Activated T-helper 1 cell treated with anti-CD3 and anti-CD28 coated beads, Interleukin-12 subunit alpha, Interleukin-12 subunit beta, Interleukin-2, Interleukin-4 antibody, amounts not matched to agents 30 ng/mL and 10 ng/mL and 1 ng/mL, durations not matched to agents 14 hours and 24 hours and 36 hours (primary cell): Measurements from ENCODE around the gene FAM90A26. TPM values are rescaled to one million over a fixed set of nuclear protein-coding genes. Genes with fewer than 3 reads are reported as not detected.
"Not testable (repeated sequence)": the region's sequence is repeated elsewhere in the genome, so short reads cannot be mapped to it uniquely, and the experiment has no call there.

Experiments used
- DNase-seq: peaks from one replicate; pipeline ENCODE4 v3.0.0; 2021; ENCODE audit warnings: low spot score
- H3K27ac Mint-ChIP-seq: one replicate; pipeline ENCODE4 v1.8.0; 2021; ENCODE audit warnings: mild to moderate bottlenecking, mixed read lengths
- H3K27me3 Mint-ChIP-seq: one replicate; pipeline ENCODE4 v1.8.0; 2022; ENCODE audit warnings: mild to moderate bottlenecking, moderate library complexity, mixed read lengths; ENCODE audit not compliant: insufficient read depth
- H3K36me3 Mint-ChIP-seq: one replicate; pipeline ENCODE4 v1.8.0; 2021; ENCODE audit warnings: low read depth, mixed read lengths
- H3K4me1 Mint-ChIP-seq: one replicate; pipeline ENCODE4 v1.8.0; 2021; ENCODE audit warnings: low read depth, mixed read lengths
- H3K4me3 Mint-ChIP-seq: one replicate; pipeline ENCODE4 v1.8.0; 2021; ENCODE audit warnings: mild to moderate bottlenecking, moderate library complexity, mixed read lengths
- H3K9me3 Mint-ChIP-seq: one replicate; pipeline ENCODE4 v1.8.0; 2021; ENCODE audit warnings: mixed read lengths
- intact Hi-C: fragments of 100-400 bp; cut with micrococcal nuclease; formaldehyde crosslinking; loops from one replicate; pipeline ENCODE4 v1.15.1; 2024
- total RNA-seq: library from RNA; stranded (reverse); gene quantifications from 2 replicates; pipeline ENCODE4 v1.2.3, GENCODE V29; 2022

Gene FAM90A26
- total RNA-seq, 1 donor from 2014 or later: not detected

DNA sequence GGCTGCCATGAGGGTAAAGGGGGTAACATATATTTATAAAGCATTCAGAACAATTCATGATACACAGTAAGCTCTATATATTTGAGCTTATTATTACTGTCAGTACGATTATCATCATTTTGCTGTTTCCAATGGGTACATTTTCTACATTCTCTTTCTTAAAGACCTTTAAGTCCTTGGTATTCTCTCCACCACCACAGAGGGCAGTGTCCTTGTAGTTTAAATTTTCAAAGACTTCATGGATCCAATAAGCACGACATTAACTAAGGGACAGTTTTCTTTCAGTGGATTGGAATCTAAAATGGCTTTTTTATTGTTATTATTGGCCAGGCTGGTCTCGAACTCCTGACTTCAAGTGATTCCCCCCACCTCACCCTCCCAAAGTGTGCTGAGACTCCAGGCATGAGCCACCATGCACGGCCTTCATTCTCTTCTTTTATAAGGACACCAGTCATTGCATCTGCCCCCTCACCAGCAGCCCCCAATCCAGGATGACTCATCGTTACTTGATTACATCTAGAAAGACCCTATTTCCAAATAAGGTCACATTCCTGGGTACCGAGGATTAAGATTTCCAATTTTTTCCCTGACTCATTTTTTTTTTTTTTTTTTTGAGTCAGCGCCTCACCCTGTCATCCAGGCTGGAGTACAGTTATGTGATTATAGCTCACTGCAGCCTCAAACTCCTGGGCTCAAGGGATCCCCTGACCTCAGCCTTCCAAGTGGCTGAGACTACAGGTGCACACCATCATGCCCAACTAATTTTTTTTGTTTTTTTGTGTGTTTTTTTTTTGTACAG is 21.4 kb upstream of the FAM90A26 start:
- H3K4me3 Mint-ChIP-seq, H3K9me3 Mint-ChIP-seq, H3K36me3 Mint-ChIP-seq, H3K4me1 Mint-ChIP-seq, H3K27ac Mint-ChIP-seq, DNase-seq, H3K27me3 Mint-ChIP-seq, intact Hi-C loops: not testable (repeated sequence)

DNA sequence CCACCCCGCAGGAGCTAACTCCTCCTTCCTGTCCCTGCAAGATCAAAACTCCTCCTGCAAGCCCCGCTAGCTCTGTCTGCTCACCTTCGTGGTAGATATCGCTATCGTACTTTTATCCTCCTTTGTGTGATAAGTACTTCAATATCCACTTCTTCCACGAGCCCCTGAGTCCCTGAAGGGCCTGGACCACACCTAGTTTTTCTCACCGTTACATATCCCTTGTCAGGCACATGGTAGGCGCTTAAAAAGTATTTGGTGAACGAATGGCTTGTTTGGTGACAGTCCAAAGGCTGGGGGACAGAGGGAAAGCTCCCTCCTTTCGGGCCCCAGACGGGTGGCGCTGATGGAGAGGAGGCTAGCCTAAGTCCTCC is 18.4 kb upstream of the FAM90A26 start:
- peak overlapping the region; percentile 91 for H3K4me3 Mint-ChIP-seq
- H3K27ac Mint-ChIP-seq: peak overlapping the region; percentile 34
- H3K9me3 Mint-ChIP-seq, H3K36me3 Mint-ChIP-seq, H3K27me3 Mint-ChIP-seq, intact Hi-C loops, DNase-seq: not testable (repeated sequence)
- H3K4me1 Mint-ChIP-seq: peaks cover 16% of the 10 kb centered on the region

DNA sequence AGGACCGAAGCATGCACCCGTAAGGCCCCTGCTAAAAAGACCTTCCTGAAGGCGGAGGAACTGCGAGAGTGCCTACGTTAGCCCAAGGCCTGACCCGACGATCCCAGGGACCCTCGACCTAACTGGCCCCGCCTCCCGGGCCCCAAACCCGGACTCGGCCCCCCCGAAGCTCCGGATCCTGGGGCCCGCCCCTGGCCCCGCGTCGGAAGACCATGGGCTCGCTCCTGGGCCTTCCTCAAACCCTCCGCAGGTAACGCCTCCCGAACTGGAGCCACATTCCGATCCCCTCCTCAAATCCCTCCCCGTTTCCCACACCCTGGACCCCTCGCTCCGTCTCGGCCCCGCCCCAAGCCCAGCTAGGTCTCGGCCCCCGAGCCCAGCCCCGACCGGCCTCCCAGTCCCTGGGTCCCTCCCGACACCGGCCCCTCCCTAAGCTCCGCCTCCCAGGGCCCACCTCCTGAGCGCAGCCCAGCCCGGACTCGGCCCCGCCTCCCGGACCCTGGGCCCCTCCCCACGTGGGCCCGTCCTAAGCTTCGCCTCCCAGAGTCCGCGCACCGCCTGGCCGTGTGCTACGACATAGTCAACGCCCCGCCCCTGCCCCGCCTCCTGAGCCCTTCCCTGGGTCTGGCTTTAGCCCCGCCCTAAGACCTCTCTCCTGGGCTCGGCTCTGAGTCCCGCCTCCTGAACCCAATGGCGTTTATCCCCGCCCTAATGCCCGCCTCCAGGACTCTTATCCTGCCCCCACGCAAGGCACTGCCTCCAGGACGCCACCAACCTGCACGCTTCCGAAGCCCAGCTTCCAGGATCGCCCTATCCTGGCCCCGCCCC is 17.8 kb upstream of the FAM90A26 start:
- Mint-ChIP-seq H3K4me1 (peaks cover 16% of the 10 kb centered on the region), H3K4me3 (peak overlapping the region; percentile 91), H3K27ac (peak overlapping the region; percentile 98)
- DNase-seq: peak; percentile 96
- H3K36me3 Mint-ChIP-seq, H3K9me3 Mint-ChIP-seq, intact Hi-C loops, H3K27me3 Mint-ChIP-seq: not testable (repeated sequence)

DNA sequence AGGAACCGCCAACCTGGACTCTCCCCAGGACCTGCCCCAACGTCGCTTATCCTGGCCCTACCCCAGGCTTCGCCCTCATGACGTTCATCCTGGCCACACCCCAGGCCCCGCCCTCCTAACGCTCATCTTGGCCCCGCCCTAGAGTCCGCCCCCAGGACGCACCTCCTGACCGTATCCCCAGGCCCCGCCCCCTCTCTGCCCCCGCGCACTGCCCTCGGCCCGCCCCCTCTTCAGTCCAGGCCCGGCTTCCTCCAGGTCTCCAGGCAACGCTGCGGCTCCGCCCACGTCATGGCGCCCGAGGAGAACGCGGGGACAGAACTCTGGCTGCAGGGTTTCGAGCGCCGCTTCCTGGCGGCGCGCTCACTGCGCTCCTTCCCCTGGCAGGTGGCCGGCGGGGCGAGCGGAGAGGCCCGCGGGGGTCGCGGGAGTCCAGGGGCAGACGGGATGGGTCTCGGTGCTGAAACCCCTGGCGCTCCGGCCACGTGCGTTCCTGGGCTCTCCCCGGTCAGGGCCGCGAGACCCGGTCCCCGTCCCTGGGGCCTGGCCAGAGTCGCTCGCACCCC is 17.1 kb upstream of the FAM90A26 start:
- Mint-ChIP-seq H3K4me1 (peaks cover 16% of the 10 kb centered on the region), H3K4me3 (peak overlapping the region; percentile 91), H3K27ac (peak overlapping the region; percentile 98)
- H3K27me3 Mint-ChIP-seq, H3K36me3 Mint-ChIP-seq, intact Hi-C loops, H3K9me3 Mint-ChIP-seq: not testable (repeated sequence)
- peak; percentile 94 for DNase-seq

DNA sequence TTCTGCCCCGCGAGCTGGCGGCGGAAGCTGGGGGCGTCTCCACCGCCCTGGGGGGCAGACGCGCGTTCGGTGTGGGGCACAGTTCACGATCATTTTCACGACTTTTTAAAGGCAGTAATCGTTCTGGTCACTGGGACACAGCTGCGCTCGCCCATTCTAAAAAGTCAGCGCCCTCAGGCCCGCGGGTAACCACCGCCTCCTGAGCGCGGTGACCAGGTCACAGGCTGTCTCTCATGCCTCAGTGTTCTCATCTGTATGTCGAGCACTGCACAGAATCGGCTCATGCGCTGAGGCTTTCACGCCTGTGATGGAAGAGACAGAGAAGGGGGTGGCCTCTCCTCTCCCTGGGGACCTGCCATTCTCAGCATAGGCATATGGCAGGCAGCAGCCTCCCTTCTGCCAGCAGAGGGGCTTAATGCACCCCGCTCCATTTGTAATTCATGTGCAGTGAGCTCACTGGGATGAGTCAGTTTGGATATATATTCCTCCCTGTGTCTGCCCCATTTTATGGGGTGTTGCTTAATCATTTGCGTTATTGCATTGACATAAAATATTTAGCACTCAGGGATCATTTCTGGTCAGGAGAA is 16.5 kb upstream of the FAM90A26 start:
- H3K36me3 Mint-ChIP-seq, intact Hi-C loops, H3K9me3 Mint-ChIP-seq, H3K27me3 Mint-ChIP-seq, DNase-seq: not testable (repeated sequence)
- Mint-ChIP-seq H3K4me3 (peak overlapping the region; percentile 91), H3K27ac (peak overlapping the region; percentile 88), H3K4me1 (peaks cover 16% of the 10 kb centered on the region)

DNA sequence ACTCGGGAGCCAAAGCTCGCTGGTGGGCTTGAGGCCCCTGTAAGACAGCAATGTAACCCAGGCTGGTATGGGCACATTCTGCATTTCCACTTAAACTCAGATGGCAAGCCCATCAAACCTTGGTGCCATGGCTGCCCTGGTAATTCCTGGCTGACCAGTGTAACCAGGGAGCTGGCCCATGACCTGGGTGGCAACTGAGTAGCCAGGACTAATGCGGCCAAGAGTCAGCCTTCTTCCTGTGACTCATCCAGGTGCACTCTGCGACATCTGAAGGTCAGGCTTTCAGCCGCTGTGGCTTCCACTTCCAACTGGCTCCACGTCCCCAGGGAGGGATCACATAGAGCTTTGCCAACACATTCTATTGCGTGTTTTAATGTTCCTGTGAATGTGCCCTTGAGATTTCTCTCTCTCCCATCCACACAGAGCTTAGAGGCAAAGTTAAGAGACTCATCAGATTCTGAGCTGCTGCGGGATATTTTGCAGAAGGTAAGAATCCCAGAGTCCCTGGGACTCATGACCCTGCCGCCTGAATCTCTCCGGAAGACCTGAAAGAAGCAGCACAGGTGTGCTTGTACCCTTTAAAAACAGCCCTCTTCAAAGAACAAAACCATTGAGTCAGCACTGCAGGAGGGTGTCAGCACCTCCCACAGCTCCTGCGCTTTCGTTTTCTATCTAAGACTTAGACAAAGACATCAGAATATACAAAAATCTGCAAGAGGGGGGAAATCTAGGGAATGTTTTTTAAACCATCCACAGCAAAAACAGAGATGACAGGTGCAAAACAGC is 14.9 kb upstream of the FAM90A26 start:
- H3K27me3 Mint-ChIP-seq, intact Hi-C loops, H3K36me3 Mint-ChIP-seq, DNase-seq, H3K9me3 Mint-ChIP-seq: not testable (repeated sequence)
- H3K27ac Mint-ChIP-seq: peak overlapping the region; percentile 61
- peaks cover 16% of the 10 kb centered on the region for H3K4me1 Mint-ChIP-seq
- H3K4me3 Mint-ChIP-seq: peak overlapping the region; percentile 3

DNA sequence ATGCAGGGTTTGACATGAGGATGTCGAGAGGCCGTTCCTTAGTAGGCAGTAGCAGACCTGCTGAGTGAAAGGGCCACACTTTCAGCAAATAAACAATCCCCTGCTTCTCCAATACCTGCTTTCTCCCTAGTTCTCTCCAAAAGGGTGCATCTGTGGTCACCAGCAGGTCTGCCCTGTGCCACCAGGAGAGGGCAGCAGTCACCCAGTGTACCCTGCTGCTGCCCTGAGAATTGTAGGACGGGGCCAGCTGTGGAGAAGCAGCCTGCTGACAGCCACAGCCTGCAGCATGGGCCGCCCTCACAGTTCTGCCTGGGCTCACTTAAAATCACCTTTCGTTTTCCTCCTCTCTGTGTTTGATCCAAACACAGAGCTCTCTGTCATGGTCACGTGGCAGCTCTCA is 11.8 kb upstream of the FAM90A26 start:
- H3K27me3 Mint-ChIP-seq, H3K27ac Mint-ChIP-seq, H3K36me3 Mint-ChIP-seq, H3K9me3 Mint-ChIP-seq, DNase-seq, intact Hi-C loops, H3K4me3 Mint-ChIP-seq: not testable (repeated sequence)
- peaks cover 12% of the 10 kb centered on the region for H3K4me1 Mint-ChIP-seq

DNA sequence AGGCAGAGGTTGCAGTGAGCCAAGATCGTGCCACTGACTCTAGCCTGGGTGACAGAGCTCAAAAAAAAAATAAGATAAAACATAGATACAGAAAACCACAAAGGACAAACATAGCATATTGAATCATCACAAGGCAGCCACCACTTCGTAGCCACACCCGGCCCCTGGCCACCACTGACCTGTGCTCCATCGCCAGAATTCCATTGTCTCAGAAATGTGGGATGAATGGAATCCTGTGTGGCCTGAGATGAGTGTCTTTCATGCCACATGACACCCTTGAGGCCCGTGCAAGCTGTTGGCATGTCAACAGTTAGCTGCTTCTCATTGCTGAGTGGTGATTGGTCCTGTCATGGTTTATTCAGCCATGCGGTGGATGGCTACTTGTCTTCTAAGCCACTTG is 10.2 kb upstream of the FAM90A26 start:
- H3K27ac Mint-ChIP-seq, H3K4me3 Mint-ChIP-seq, intact Hi-C loops, H3K27me3 Mint-ChIP-seq, H3K4me1 Mint-ChIP-seq, H3K9me3 Mint-ChIP-seq, DNase-seq, H3K36me3 Mint-ChIP-seq: not testable (repeated sequence)

DNA sequence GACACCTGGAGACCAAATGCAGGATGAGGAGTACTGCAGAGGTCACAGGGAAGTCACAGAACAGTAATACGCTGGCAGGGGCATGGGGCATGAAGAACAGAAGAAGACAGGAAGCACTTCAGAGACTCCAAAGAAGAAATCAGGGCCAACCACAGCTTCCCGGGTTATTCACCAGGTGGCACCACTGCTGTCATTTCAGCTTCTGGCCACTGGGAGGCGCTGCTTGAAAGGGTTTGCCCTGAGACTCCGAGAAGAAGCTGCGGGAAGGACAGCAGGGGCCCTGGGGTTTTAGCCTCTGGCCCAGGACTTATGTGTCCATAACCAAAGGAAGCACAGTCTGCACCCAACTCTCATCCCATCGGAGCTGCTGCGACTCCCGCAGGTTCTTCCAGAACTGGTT is 4.2 kb upstream of the FAM90A26 start:
- H3K27me3 Mint-ChIP-seq: not testable (repeated sequence)

DNA sequence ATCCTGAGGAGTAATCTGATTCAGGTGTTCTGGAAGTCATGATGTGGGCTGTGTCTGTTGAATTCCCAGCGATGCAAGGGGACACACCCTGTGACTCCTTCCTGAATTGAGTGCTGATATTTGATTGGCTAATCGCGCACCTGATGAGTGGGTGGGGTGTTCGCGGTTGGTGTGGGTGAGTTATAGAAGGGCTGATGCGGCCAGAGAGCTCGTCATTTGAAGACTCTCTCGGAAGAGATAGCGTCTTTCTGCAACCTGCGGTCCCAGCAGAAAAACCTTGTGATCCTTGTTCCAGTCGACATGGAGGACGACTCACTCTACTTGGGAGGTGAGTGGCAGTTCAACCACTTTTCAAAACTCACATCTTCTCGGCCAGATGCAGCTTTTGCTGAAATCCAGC is 40.1 kb downstream of the FAM90A26 start, which contains the start of gene USP17L10:
Gene USP17L10 (plus strand): TSS at position 301 of the 400 bp plus-strand sequence. CDS start 0 bp downstream, at position 301.
- DNase-seq, H3K9me3 Mint-ChIP-seq, H3K4me3 Mint-ChIP-seq, H3K36me3 Mint-ChIP-seq, H3K4me1 Mint-ChIP-seq, H3K27ac Mint-ChIP-seq, H3K27me3 Mint-ChIP-seq, intact Hi-C loops: not testable (repeated sequence)

More for the DNA sequence above, 4.2 kb upstream of the FAM90A26 start:
- H3K36me3 Mint-ChIP-seq, H3K4me1 Mint-ChIP-seq, H3K9me3 Mint-ChIP-seq, H3K4me3 Mint-ChIP-seq, H3K27ac Mint-ChIP-seq, DNase-seq, intact Hi-C loops: not testable (repeated sequence)

DNA sequence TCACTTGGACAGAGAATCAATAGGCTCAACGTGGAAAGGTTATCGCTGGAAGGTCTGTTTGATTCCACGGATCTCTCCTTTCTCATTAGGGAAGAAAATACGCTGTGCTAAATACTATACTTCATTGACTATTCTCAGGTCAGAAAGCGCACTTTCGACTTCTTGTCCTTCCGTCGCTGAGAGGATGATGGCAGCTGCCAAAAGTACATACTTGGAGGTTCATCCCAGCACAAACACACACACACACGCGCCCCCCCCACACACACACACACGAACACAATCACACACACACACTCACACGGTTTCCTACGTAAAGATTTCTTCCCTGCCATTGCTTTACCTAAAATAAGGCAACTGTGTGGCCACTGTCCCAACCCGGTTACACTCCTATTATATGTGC is 44.5 kb downstream of the FAM90A26 start:
- H3K4me1 Mint-ChIP-seq, H3K4me3 Mint-ChIP-seq, intact Hi-C loops, H3K9me3 Mint-ChIP-seq, H3K27me3 Mint-ChIP-seq, H3K27ac Mint-ChIP-seq, H3K36me3 Mint-ChIP-seq: not testable (repeated sequence)
- peak; percentile 0 for DNase-seq

DNA sequence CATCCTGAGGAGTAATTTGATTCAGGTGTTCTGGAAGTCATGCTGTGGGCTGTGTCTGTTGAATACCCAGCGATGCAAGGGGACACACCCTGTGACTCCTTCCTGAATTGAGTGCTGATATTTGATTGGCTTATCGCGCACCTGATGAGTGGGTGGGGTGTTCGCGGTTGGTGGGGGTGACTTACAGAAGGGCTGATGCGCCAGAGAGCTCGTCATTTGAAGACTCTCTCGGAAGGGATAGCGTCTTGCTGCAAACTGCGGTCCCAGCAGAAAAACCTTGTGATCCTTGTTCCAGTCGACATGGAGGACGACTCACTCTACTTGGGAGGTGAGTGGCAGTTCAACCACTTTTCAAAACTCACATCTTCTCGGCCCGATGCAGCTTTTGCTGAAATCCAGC is 44.9 kb downstream of the FAM90A26 start, which contains the start of gene USP17L11:
Gene USP17L11 (plus strand): TSS at position 301 of the 400 bp plus-strand sequence. CDS start 0 bp downstream, at position 301.
- H3K9me3 Mint-ChIP-seq, H3K4me1 Mint-ChIP-seq, DNase-seq, intact Hi-C loops, H3K4me3 Mint-ChIP-seq, H3K27me3 Mint-ChIP-seq, H3K27ac Mint-ChIP-seq, H3K36me3 Mint-ChIP-seq: not testable (repeated sequence)
